Measurements from ENCODE around the gene VCY1B. TPM values are rescaled to one million over a fixed set of nuclear protein-coding genes. Genes with fewer than 3 reads are reported as not detected.
"Not testable (repeated sequence)": the region's sequence is repeated elsewhere in the genome, so short reads cannot be mapped to it uniquely, and the experiment has no call there.

VCY1B gene
- total RNA-seq (ENCODE audit: insufficient read depth, low replicate concordance): not detected

GRCh38 chrY:14055927-14056326 lies at the start of gene VCY1B:
VCY1B (plus strand) TSS chrY:14056227; CDS start chrY:14056290, 63 bp downstream.
- not testable (repeated sequence) for DNase-seq (ENCODE audit: low spot score)

DNA sequence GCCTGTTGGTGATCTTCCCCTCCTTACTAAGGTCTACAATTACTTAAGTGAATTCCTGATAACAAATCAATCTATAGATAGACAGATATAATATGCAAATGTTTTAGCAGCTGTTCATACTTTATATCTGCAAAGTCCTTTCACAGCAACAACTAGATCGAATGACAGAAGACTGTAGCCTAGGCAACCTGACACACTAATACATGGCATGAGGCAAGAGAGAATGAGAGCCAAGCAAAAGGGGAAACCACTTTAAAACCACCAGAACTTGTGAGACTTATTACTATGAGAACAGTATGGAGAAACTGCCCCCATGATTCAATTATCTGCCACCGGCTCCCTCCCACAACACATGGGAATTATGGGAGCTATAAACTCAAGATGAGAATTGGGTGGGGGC lies 44.1 kb upstream of the VCY1B start:
- DNase-seq (ENCODE audit: low spot score): not testable (repeated sequence)

GRCh38 chrY:14030395-14030794 lies 25.6 kb upstream of the VCY1B start:
- not testable (repeated sequence) for DNase-seq (ENCODE audit: low spot score)

DNA sequence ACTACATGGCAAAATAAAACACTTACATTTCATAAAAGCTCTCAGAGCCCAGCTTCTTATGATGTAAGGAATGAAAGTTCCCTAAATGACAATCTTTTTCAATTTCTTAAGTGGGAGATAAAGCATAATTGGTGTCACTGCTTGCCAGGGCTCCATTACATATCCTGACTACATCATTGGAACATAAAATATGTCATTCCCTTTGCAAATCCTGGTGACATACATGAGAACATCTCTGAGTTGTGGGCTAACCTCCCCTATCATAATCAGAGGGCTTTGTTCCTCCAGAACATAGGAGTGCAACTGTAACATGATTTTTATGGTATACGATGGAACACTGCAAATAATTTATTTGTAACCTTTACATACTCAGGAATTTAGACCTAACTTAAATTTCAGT lies 29.9 kb downstream of the VCY1B start:
- DNase-seq (ENCODE audit: low spot score): no peak

Other genes starting within 250 kb of the VCY1B start
- gene VCY, start 69.8 kb upstream of the VCY1B start, total RNA-seq (ENCODE audit: insufficient read depth, low replicate concordance): not detected

All from umbilical cord (tissue), 2 donors.